ENCODE results near the gene ANKRD30A.
"Not testable (repeated sequence)": the region's sequence is repeated elsewhere in the genome, so short reads cannot be mapped to it uniquely, and the experiment has no call there.

- TF ChIP-seq CTCF, POLR2A (IDR thresholded peaks at IDR 0.05): not testable (repeated sequence)
Measured at GRCh38 chr10:37076083-37076482, 49.3 kb upstream of the ANKRD30A start.

All from testis (tissue), 2 donors.